GM12801 (cell line): Measurements from ENCODE around the gene CEMIP2.

Source experiments
- TF ChIP-seq, protein P1 (sequence below): IDR thresholded peaks from one replicate; pipeline ENCODE4 v1.5.1; 2011; ENCODE audit warnings: control low read depth; ENCODE audit not compliant: insufficient read length; ENCODE audit errors: extremely low read depth

The CEMIP2 gene

DNA sequence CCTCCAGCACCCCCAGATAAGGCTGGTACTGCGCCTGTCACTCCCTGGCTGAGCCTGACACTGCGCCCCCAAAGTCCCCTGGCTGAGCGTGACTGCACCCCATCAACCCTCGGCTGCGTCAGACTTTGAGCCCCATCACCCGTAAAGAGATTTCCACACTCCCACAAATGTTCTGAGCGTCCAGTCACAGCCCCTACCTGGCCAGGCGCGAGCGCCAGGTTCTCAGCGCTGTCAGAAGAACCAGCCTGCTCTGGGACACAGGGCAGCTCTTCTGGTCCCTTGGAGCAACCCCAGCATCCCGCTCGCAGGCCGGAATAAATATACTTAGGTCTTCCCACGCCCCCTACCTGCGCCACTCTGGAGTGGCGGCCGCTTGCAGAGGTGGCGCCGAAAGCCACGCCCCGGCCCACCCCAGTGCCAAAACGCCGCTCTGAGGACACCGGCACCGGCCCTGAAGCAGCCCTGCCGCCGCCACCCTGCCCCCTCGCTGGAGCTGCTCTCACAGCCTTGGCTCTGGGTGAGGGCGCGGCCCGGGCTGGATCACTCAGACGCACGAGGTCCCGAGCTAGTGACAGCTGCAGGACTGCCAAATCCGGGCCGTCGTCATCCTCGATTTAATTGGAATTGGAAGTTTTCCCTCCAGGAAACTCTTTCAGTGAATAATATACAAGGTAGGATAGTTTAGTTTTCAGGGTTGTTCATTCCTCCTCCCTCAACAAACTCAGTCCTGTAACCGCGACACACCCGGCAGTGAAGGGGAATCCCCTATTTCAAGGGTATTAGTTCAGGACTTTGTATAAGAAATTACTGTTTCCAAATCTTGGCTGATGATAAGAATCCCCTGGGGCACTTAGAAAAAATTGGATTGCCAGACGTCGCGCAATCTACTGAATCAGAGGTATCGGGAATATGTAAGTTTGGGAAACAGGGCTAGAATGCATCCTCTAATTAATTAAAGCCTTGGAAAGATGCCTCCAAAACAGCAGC is 1.2 kb upstream of the CEMIP2 start:
- TF ChIP-seq, protein P1, sequence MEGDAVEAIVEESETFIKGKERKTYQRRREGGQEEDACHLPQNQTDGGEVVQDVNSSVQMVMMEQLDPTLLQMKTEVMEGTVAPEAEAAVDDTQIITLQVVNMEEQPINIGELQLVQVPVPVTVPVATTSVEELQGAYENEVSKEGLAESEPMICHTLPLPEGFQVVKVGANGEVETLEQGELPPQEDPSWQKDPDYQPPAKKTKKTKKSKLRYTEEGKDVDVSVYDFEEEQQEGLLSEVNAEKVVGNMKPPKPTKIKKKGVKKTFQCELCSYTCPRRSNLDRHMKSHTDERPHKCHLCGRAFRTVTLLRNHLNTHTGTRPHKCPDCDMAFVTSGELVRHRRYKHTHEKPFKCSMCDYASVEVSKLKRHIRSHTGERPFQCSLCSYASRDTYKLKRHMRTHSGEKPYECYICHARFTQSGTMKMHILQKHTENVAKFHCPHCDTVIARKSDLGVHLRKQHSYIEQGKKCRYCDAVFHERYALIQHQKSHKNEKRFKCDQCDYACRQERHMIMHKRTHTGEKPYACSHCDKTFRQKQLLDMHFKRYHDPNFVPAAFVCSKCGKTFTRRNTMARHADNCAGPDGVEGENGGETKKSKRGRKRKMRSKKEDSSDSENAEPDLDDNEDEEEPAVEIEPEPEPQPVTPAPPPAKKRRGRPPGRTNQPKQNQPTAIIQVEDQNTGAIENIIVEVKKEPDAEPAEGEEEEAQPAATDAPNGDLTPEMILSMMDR: no peak

DNA sequence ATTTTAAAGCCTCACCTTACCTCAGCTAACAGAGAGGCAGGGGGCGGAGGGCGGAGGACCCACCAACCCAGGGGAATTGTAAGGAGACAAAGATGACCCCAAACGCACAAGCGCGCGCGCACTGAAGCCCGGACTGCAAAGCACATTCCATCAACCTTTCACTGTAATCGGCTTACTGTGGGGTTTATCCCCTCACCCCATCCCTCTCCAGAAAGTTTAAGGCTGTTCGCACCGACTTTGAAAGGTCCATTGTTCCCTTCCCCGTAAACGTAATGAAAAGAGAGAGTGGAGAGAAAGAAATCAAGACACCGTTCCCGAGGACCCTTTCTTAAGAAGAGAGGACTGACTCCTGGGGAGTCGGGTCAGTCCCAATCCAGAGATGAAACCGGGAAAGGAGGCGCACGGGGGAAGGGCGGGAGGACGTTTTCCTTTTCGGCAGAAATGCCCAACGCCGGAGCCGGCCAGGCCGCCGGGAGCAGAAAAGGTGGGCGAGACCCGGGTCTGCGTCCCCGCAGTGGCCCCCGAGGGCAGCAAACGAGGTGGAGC is 464 bp downstream of the CEMIP2 start:
- TF ChIP-seq, protein P1: no peak

DNA sequence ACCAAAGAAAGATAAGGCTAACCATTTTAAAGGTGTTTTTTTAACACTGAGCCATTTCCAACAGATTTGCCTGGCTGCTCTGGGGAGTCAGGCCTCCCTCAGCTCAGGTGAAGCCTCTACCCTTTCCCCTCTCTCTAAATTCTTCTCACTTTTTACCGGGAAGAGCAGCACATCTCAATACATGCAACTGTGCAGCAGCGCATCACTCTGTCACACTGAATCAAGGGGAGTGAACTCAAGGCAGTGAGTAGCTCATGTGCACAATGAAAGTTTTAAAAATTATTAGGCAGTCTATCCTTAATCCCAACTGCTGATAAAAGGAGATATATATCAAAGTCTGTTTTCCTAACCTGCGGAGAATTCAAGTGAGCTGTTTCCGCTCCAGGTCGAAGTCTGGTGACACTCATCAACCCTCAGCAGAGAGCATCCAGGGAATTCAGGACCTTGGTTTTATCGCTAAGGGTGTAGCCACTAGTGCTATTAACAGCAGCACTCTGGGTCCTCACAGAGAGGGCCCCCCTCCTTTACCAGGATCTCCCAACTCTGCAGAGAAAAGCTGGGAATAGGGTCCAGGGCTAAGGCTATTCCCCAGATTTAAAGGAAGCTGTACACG is 1.0 kb downstream of the CEMIP2 start:
- TF ChIP-seq, protein P1: no peak

DNA sequence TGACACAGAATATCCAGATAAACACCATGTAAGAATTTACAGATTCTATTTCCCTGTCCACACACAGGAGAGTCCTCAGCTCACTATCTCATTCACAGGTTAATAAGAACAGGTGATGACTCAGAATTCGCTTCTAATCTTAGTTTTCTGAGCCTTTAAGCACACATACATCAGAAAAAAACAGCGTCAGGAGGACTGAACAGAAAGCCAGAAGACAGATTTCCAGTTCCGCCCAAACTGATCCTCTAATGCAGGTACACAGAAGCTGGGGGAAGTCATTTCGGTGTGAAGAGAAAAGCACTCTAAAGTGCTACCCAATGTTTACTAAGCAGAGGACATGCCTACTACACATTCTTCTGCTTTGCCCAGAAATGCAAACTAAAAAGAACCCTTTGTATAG is 1.6 kb downstream of the CEMIP2 start:
- TF ChIP-seq, protein P1: no peak

DNA sequence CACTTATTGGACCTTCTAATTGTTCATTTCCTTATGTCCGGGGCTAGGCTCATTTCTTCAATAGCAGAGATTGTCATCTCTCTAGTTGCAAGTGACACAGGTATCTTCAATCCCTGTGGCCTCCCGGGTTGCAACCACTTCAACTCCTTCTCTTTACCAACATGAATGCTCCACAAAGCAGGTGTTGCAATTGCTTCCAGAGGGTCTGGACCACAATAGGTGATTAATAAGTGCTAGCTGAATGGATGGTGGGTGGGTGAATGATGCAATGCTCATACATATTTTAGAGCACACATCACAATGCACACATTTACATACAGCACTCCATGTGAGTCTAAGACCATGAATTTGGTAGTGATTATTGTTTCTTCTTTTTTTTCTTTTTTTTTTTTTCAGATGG is 2.6 kb downstream of the CEMIP2 start:
- TF ChIP-seq, protein P1: no peak

DNA sequence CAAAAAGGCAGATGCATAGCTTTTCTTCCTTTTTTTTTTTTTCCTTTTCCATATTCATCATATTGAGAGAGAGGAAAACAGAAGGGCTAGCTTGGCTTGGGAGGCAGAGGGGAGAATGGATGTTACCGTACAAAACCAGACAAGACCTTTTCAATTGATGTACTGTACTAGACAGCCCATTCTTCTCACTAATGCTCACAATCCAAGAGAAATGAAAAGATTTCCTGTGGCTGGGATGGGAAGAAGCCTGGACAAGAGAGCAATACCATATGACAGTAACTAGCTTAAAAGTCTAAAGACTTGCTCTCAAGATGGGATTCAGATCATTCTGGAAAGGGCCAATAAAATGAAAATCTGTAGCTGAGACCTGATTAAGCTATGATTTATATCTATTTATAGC is 3.4 kb downstream of the CEMIP2 start:
- TF ChIP-seq, protein P1: no peak

DNA sequence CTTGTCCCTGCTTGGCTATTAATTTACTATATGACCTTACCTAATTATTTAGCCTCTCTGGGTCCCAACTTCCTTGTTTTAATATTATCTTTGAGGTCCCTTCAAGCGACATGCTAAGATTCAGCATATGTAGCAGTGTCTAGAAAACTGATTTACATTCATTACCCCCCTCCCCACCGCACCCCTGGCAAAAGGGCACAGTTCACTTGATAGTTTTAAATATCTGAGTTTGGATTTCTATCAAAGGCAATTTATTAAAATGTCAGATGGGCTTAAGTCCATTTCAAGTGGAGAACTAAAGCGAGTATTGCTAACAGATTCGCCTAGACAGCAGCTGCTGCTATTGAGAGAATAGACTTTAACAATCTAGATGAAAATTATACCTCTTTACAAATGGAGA is 3.9 kb downstream of the CEMIP2 start:
- TF ChIP-seq, protein P1: no peak
